Caco-2 (cell line): Measurements from ENCODE around the gene MIEN1. TPM values are rescaled to one million over a fixed set of nuclear protein-coding genes. Genes with fewer than 3 reads are reported as not detected.

Experiments used
- BruUV-seq: library from RNA; stranded (reverse); fragments of 400-500 nt; replicated peaks from 2 replicates; lab custom pipeline; 2021; lab: Mats Ljungman, UMichigan
- CTCF ChIA-PET: fragments of 300-600 bp; sonication (Branson Sonifier 250); formaldehyde crosslinking; loops from one replicate; lab custom pipeline; 2022; ENCODE audit warnings: antibody characterized with exemption; lab: Charles Lee
- POLR2A ChIA-PET: fragments of 300-600 bp; sonication (Branson Sonifier 250); formaldehyde crosslinking; loops from one replicate; lab custom pipeline; 2022; ENCODE audit warnings: antibody characterized with exemption; lab: Charles Lee
- DNase-seq, 2 experiments: peaks; one replicate each; pipeline versions ENCODE4 v3.0.0 to v3.0.0-alpha.2; 2020 to 2022
- H3K27me3 ChIP-seq: replicated peaks from 2 replicates; pipeline ENCODE4 v1.6.0; 2011; ENCODE audit warnings: low read length; ENCODE audit not compliant: control insufficient read depth, insufficient read depth
- H3K36me3 ChIP-seq: 2 replicates; pipeline ENCODE4 v1.5.1; 2011; ENCODE audit warnings: low read length; ENCODE audit not compliant: control insufficient read depth, insufficient read depth
- H3K4me1 ChIP-seq: fragments of 250-450 bp; sonication (Bioruptor Pico); 2 replicates; pipeline ENCODE4 v1.5.1; 2020; ENCODE audit warnings: mild to moderate bottlenecking
- H3K4me3 ChIP-seq: 2 replicates; pipeline ENCODE4 v1.5.1; 2011; ENCODE audit warnings: low read depth, mild to moderate bottlenecking, control low read depth, low read length
- H3K9me3 ChIP-seq: fragments of 250-450 bp; sonication (Bioruptor Pico); 2 replicates; pipeline ENCODE4 v1.5.1; 2020; ENCODE audit warnings: mild to moderate bottlenecking, moderate library complexity
- H3K27ac Mint-ChIP-seq: one replicate; pipeline ENCODE4 v1.8.0; 2022; ENCODE audit warnings: mixed read lengths; ENCODE audit not compliant: unreplicated experiment
- H3K27me3 Mint-ChIP-seq: one replicate; pipeline ENCODE4 v1.8.0; 2022; ENCODE audit warnings: mixed read lengths; ENCODE audit not compliant: insufficient read depth, unreplicated experiment
- H3K36me3 Mint-ChIP-seq: one replicate; pipeline ENCODE4 v1.8.0; 2022; ENCODE audit warnings: mild to moderate bottlenecking, mixed read lengths; ENCODE audit not compliant: insufficient read depth, unreplicated experiment
- H3K4me1 Mint-ChIP-seq: one replicate; pipeline ENCODE4 v1.8.0; 2022; ENCODE audit warnings: low read depth, mixed read lengths; ENCODE audit not compliant: unreplicated experiment
- H3K4me3 Mint-ChIP-seq: one replicate; pipeline ENCODE4 v1.8.0; 2022; ENCODE audit warnings: mild to moderate bottlenecking, moderate library complexity, mixed read lengths; ENCODE audit not compliant: unreplicated experiment
- H3K9me3 Mint-ChIP-seq: one replicate; pipeline ENCODE4 v1.8.0; 2022; ENCODE audit warnings: mixed read lengths; ENCODE audit not compliant: unreplicated experiment
- intact Hi-C: fragments of 100-400 bp; cut with micrococcal nuclease; formaldehyde crosslinking; loops from one replicate; pipeline ENCODE4 v1.10.0; 2022; ENCODE audit not compliant: unreplicated experiment
- total RNA-seq: library from RNA; stranded (reverse); gene quantifications from 2 replicates; pipeline ENCODE4 v1.2.3, GENCODE V29; 2022
- TF ChIP-seq, protein P1 (sequence below), 2 experiments: fragments of 200-600 bp in 1 of 2; IDR thresholded peaks; 1 replicate in 1 of 2; 2 replicates in 1 of 2; pipeline versions ENCODE4 v1.5.1 to v1.8.0; 2011 to 2022; ENCODE audit warnings: antibody characterized with exemption in 1 of 2, control low read depth in 1 of 2, inconsistent platforms in 1 of 2, low read depth in 1 of 2, low read length in 1 of 2, mild to moderate bottlenecking in 1 of 2, moderate library complexity in 1 of 2; ENCODE audit not compliant: insufficient read depth in 1 of 2, severe bottlenecking in 1 of 2, unreplicated experiment in 1 of 2

Gene MIEN1
- total RNA-seq, 1 experiment from 2014 or later, result 42.9 TPM

GRCh38 chr17:39763051-39763820 lies 32.9 kb upstream of the MIEN1 start:
- Histone ChIP-seq H3K4me3 (no peak overlapping the region), H3K27me3 (no peaks in the 10 kb centered on the region), H3K36me3 (no peaks in the 10 kb centered on the region), H3K4me1 (no peaks in the 10 kb centered on the region), H3K9me3 (no peaks in the 10 kb centered on the region)
- POLR2A ChIA-PET, result no interaction called here
- no peaks in the 10 kb centered on the region for H3K4me1 Mint-ChIP-seq
- H3K4me3 Mint-ChIP-seq, result no peak overlapping the region
- CTCF ChIA-PET, result interaction anchor here (1.2 kb wide), 1 partner anchor 140 kb away, joined by 8 read pairs; no protein-coding TSS in a partner anchor
- DNase-seq, result no peak
- H3K27me3 Mint-ChIP-seq, result no peaks in the 10 kb centered on the region
- no peaks in the 10 kb centered on the region for H3K9me3 Mint-ChIP-seq
- BruUV-seq, result no TSS peak
- no peak overlapping the region for H3K27ac Mint-ChIP-seq
- intact Hi-C loops, result no loop called here
- no peaks in the 10 kb centered on the region for H3K36me3 Mint-ChIP-seq
- TF ChIP-seq, protein P1, sequence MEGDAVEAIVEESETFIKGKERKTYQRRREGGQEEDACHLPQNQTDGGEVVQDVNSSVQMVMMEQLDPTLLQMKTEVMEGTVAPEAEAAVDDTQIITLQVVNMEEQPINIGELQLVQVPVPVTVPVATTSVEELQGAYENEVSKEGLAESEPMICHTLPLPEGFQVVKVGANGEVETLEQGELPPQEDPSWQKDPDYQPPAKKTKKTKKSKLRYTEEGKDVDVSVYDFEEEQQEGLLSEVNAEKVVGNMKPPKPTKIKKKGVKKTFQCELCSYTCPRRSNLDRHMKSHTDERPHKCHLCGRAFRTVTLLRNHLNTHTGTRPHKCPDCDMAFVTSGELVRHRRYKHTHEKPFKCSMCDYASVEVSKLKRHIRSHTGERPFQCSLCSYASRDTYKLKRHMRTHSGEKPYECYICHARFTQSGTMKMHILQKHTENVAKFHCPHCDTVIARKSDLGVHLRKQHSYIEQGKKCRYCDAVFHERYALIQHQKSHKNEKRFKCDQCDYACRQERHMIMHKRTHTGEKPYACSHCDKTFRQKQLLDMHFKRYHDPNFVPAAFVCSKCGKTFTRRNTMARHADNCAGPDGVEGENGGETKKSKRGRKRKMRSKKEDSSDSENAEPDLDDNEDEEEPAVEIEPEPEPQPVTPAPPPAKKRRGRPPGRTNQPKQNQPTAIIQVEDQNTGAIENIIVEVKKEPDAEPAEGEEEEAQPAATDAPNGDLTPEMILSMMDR (IDR thresholded peaks at IDR 0.05; ENCODE audit: insufficient read depth in 1 of 2, low read depth in 1 of 2, low read length in 1 of 2, severe bottlenecking in 1 of 2, unreplicated experiment in 1 of 2), result no peak

- ChIA-PET POLR2A (no interaction called here), CTCF (no interaction called here)
- H3K27ac Mint-ChIP-seq, result no peak overlapping the region
- H3K4me3 ChIP-seq, result no peak overlapping the region
- no peaks in the 10 kb centered on the region for H3K4me1 Mint-ChIP-seq
- H3K27me3 ChIP-seq, result no peaks in the 10 kb centered on the region
- H3K9me3 Mint-ChIP-seq, result no peaks in the 10 kb centered on the region
- no peaks in the 10 kb centered on the region for H3K36me3 ChIP-seq
- no peaks in the 10 kb centered on the region for H3K4me1 ChIP-seq
- BruUV-seq, result no TSS peak
- TF ChIP-seq, protein P1 (IDR thresholded peaks at IDR 0.05; ENCODE audit: insufficient read depth in 1 of 2, low read depth in 1 of 2, low read length in 1 of 2, severe bottlenecking in 1 of 2, unreplicated experiment in 1 of 2), result no peak
- H3K27me3 Mint-ChIP-seq, result no peaks in the 10 kb centered on the region
- no peaks in the 10 kb centered on the region for H3K9me3 ChIP-seq
- no peaks in the 10 kb centered on the region for H3K36me3 Mint-ChIP-seq
- no peak for DNase-seq
- no peak overlapping the region for H3K4me3 Mint-ChIP-seq
- intact Hi-C loops, result no loop called here
These were observed 31.6 kb upstream of the MIEN1 start for GRCh38 chr17:39761861-39762496.

- POLR2A ChIA-PET, result no interaction called here
- H3K36me3 Mint-ChIP-seq, result no peaks in the 10 kb centered on the region
- no peaks in the 10 kb centered on the region for H3K27me3 ChIP-seq
- H3K27me3 Mint-ChIP-seq, result peaks cover 4% of the 10 kb centered on the region
- peaks cover 4% of the 10 kb centered on the region; the same call in 1 of the 2 replicates for H3K4me1 ChIP-seq
- H3K4me3 Mint-ChIP-seq, result no peak overlapping the region
- no peaks in the 10 kb centered on the region for H3K9me3 Mint-ChIP-seq
- H3K27ac Mint-ChIP-seq, result no peak overlapping the region
- H3K36me3 ChIP-seq, result no peaks in the 10 kb centered on the region
- BruUV-seq, result no TSS peak
- no peaks in the 10 kb centered on the region for H3K9me3 ChIP-seq
- TF ChIP-seq, protein P1 (IDR thresholded peaks at IDR 0.05; ENCODE audit: insufficient read depth in 1 of 2, low read depth in 1 of 2, low read length in 1 of 2, severe bottlenecking in 1 of 2, unreplicated experiment in 1 of 2), result no peak
- no peak overlapping the region for H3K4me3 ChIP-seq
- CTCF ChIA-PET, result no interaction called here
- no peak for DNase-seq
- H3K4me1 Mint-ChIP-seq, result no peaks in the 10 kb centered on the region
- intact Hi-C loops, result loop anchor here (10.0 kb wide), 1 partner anchor 204 kb away; no protein-coding TSS in a partner anchor
These were observed 28.9 kb upstream of the MIEN1 start for GRCh38 chr17:39759204-39759603.
